Aorta (tissue), 5 donors: ENCODE data around the gene SIRT1. TPM values are rescaled to one million over a fixed set of nuclear protein-coding genes. Genes with fewer than 3 reads are reported as not detected.

Experiments used
- ATAC-seq: fragments of 200-7000 bp; cut with Tn5 transposase; one replicate; pipeline ENCODE4 v1.9.1; 2022; ENCODE audit warnings: moderate library complexity; ENCODE audit not compliant: low FRiP score
- DNase-seq, 2 donors: peaks; one replicate each; pipeline ENCODE4 v3.0.0-alpha.2; 2020
- H3K27ac ChIP-seq, 2 donors: one replicate each; pipeline ENCODE4 v1.5.1; 2013; ENCODE audit warnings: low read length in 2 of 2, mild to moderate bottlenecking in 2 of 2, moderate library complexity in 2 of 2, control low read depth in 1 of 2, inconsistent platforms in 1 of 2, low read depth in 1 of 2
- H3K27me3 ChIP-seq, 2 donors: one replicate each; pipeline ENCODE4 v1.6.1; 2013; ENCODE audit warnings: control low read depth in 1 of 2, low read length in 1 of 2, mild to moderate bottlenecking in 1 of 2, moderate library complexity in 1 of 2; ENCODE audit not compliant: insufficient read depth in 2 of 2, control insufficient read depth in 1 of 2
- H3K36me3 ChIP-seq, 2 donors: one replicate each; pipeline ENCODE4 v1.6.1; 2013; ENCODE audit warnings: control low read depth in 1 of 2, low read length in 1 of 2, mild to moderate bottlenecking in 1 of 2; ENCODE audit not compliant: insufficient read depth in 2 of 2, control insufficient read depth in 1 of 2
- H3K4me1 ChIP-seq, 2 donors: one replicate each; pipeline ENCODE4 v1.6.1; 2013; ENCODE audit warnings: low read length in 2 of 2, control low read depth in 1 of 2, mild to moderate bottlenecking in 1 of 2, moderate library complexity in 1 of 2; ENCODE audit not compliant: insufficient read depth in 2 of 2, control insufficient read depth in 1 of 2
- H3K4me3 ChIP-seq, 2 donors: one replicate each; pipeline ENCODE4 v1.5.1; 2013; ENCODE audit warnings: low read length in 2 of 2, control low read depth in 1 of 2, mild to moderate bottlenecking in 1 of 2
- H3K9me3 ChIP-seq: one replicate; pipeline ENCODE4 v1.6.1; 2013; ENCODE audit warnings: mild to moderate bottlenecking, low read length; ENCODE audit not compliant: control insufficient read depth
- WGBS, 2 donors: extraction: QIAGEN DNeasy Blood & Tissue Kit; methylation state at CpG; one replicate each; pipeline ENCODE4 v1.1.7; 2013; 5-methylcytosine and 5-hydroxymethylcytosine counted together
- intact Hi-C, 2 donors: fragments of 100-400 bp; cut with DNase I; formaldehyde crosslinking; loops; one replicate each; pipeline versions ENCODE4 v1.14.2 to v1.15.0; 2022
- polyA plus RNA-seq, 2 donors: library from polyadenylated mRNA; stranded (reverse); fragments of 200-250 nt; gene quantifications; one replicate each; pipeline ENCODE4 v1.2.3, GENCODE V29; 2013
- total RNA-seq, 2 donors: library from RNA; stranded (reverse); fragmentation: NEBNext Ultra II Directional; extraction: Animal tissue kit (Norgen Biotek cat#: 25700); gene quantifications; one replicate each; pipeline ENCODE4 v1.2.1, GENCODE V29; 2021
- donor health status: healthy with polysubstance abuse.
- donor health status: Bipolar disorder and iron deficiency.
- donor health status: DM: no; HTN: no; CAD: no.
- donor health status: DM: no; HTN: no; CAD: no.
- donor health status: DM: yes; HTN: yes; CAD: no.

The SIRT1 gene
- total and polyA plus RNA-seq, 4 donors, result 13.0 to 24.8 (median 19.1) TPM

DNA sequence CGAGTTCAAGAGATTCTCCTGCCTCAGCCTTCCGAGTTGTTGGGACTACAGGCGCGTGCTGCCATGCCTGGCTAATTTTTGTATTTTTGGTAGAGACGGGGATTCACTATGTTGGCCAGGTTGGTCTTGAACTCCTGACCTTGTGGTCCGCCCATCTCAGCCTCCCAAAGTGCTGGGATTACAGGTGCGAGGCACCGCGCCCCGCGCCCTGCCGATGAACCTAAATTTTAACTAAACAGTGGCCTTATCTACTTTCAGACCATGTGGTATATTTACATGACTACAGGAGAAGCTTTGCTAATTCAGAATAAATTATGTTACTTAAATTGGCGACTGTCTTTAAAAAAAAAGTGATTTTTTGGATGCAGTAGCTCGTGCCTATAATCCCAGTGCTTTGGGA is 9.2 kb downstream of the SIRT1 start:
- Histone ChIP-seq H3K4me3 (no peak overlapping the region), H3K4me1 (no peaks in the 10 kb centered on the region), H3K27ac (no peak overlapping the region), H3K36me3 (peaks cover 0 to 9% of the 10 kb centered on the region in 2 donors), H3K27me3 (no peaks in the 10 kb centered on the region), H3K9me3 (no peaks in the 10 kb centered on the region)
- ATAC-seq, result no peak
- intact Hi-C loops, result no loop called here
- WGBS, 2 donors, result 90 to 92% methylated on average over 14 of the region's 14 CpGs
- DNase-seq, result no peak

DNA sequence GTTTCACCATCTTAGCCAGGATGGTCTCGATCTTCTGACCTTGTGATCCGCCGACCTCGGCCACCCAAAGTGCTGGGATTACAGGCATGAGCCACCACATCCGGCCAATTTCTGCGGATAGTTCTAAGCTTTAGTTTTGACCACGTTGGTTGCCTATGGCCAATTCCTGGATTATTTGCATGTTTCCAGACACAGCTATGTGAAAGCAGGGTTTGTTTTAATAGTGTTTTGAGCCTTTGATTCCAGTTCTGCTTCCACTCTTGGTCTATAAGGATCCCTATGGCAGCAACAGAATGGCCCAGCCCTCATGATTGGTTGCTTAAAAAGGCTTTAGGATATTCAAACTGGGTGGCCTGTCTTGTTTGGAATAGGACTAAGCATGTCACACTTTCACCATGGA is 19.1 kb downstream of the SIRT1 start:
- no peak overlapping the region for H3K4me3 ChIP-seq
- ATAC-seq (no peak), DNase-seq (no peak)
- no peaks in the 10 kb centered on the region for H3K27me3 ChIP-seq
- 92 to 95% methylated on average over 7 of the region's 7 CpGs for WGBS, 2 donors
- no peaks in the 10 kb centered on the region for H3K9me3 ChIP-seq
- peaks cover 0 to 7% of the 10 kb centered on the region in 2 donors for H3K36me3 ChIP-seq
- peaks cover 0 to 2% of the 10 kb centered on the region in 2 donors for H3K4me1 ChIP-seq
- intact Hi-C loops, result no loop called here
- no peak overlapping the region for H3K27ac ChIP-seq

- Histone ChIP-seq H3K27ac (no peak overlapping the region), H3K4me1 (no peaks in the 10 kb centered on the region), H3K27me3 (no peaks in the 10 kb centered on the region), H3K36me3 (peaks cover 2 to 6% of the 10 kb centered on the region in 2 donors), H3K9me3 (no peaks in the 10 kb centered on the region), H3K4me3 (no peak overlapping the region)
- intact Hi-C loops, result no loop called here
- 44 to 51% methylated on average over 2 of the region's 2 CpGs for WGBS, 2 donors
- DNase-seq (no peak), ATAC-seq (no peak)
Observed at GRCh38 chr10:67912331-67912946, 28.0 kb downstream of the SIRT1 start.

DNA sequence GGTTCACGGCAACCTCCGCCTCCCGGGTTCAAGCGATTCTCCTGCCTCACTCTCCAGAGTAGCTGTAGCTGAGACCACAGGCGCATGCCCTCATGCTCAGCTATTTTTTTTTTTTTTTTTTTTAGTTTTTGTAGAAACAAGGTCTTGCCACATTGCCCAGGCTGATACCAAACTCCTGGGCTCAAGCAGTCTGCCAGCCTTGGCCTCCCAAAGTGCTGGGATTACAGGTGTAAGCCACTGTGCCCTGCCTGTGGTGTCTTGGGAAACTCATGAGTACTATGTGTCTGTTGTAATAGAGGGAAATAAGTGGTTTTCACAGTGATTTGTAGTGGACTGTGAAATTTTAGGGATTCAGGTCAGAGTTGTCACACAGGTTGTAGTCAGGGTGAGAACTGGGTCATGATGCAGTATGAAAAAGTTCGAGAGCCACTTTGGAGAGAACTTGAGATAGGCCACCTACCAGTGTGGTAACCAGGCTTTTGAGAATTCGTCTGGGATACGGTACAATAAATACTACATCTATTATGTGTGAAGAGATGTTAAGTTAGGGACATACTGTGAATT is 30.4 kb downstream of the SIRT1 start:
- 93 to 95% methylated on average over 8 of the region's 8 CpGs for WGBS, 2 donors

DNA sequence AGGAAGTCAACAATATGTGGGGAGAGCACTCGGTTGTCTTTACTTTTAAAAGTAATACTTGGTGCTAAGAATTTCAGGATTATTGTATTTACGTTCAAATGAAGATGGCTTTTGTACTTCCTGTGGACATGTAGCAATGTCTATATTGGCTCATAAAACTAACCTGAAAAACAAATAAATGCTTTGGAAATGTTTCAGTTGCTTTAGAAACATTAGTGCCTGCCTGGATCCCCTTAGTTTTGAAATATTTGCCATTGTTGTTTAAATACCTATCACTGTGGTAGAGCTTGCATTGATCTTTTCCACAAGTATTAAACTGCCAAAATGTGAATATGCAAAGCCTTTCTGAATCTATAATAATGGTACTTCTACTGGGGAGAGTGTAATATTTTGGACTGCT is 32.7 kb downstream of the SIRT1 start:
- 80 to 82% methylated on average over 2 of the region's 2 CpGs for WGBS, 2 donors
- no peaks in the 10 kb centered on the region for H3K9me3 ChIP-seq
- ATAC-seq (no peak), DNase-seq (no peak)
- no peak overlapping the region for H3K4me3 ChIP-seq
- no peak overlapping the region for H3K27ac ChIP-seq
- intact Hi-C loops, result no loop called here
- H3K27me3 ChIP-seq, result no peaks in the 10 kb centered on the region
- H3K4me1 ChIP-seq, result no peaks in the 10 kb centered on the region
- peaks cover 0 to 8% of the 10 kb centered on the region in 2 donors for H3K36me3 ChIP-seq

More for the DNA sequence above, 30.4 kb downstream of the SIRT1 start:
- Histone ChIP-seq H3K27ac (no peak overlapping the region), H3K4me3 (no peak overlapping the region), H3K27me3 (no peaks in the 10 kb centered on the region), H3K4me1 (no peaks in the 10 kb centered on the region), H3K36me3 (peaks cover 2 to 8% of the 10 kb centered on the region in 2 donors), H3K9me3 (no peaks in the 10 kb centered on the region)
- intact Hi-C loops, result no loop called here
- ATAC-seq, result no peak
- no peak for DNase-seq

GRCh38 chr10:67917679-67918078 is 33.2 kb downstream of the SIRT1 start:
- ATAC-seq (no peak), DNase-seq (no peak)
- no peaks in the 10 kb centered on the region for H3K9me3 ChIP-seq
- 62 to 64% methylated on average over 1 of the region's 1 CpG for WGBS, 2 donors
- no peaks in the 10 kb centered on the region for H3K4me1 ChIP-seq
- H3K27me3 ChIP-seq, result no peaks in the 10 kb centered on the region
- peaks cover 0 to 3% of the 10 kb centered on the region in 2 donors for H3K36me3 ChIP-seq
- no peak overlapping the region for H3K27ac ChIP-seq
- intact Hi-C loops, result no loop called here
- no peak overlapping the region for H3K4me3 ChIP-seq

DNA sequence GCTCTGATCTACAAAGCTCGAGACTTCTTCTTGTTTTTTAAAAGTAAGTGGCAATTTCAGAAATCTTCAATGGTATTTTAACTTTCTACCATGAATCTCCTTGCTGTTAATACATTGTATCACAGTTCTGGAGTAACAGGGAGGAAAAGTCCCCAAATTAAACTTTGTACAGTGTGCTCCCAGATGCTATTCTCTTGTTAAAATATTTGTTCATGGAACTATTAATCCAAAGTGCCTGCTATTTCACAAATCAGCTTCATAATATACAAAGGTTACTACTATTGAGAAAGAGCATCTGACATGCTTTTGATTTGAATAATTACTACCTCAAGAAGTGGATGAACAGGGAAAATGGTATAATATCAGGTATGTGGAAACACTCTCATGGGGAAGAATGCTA is 36.6 kb downstream of the SIRT1 start:
- intact Hi-C loops, result no loop called here
- H3K36me3 ChIP-seq, result peaks cover 0 to 2% of the 10 kb centered on the region in 2 donors
- no peaks in the 10 kb centered on the region for H3K27me3 ChIP-seq
- H3K27ac ChIP-seq, result no peak overlapping the region
- H3K4me3 ChIP-seq, result no peak overlapping the region
- no peaks in the 10 kb centered on the region for H3K9me3 ChIP-seq
- no peaks in the 10 kb centered on the region for H3K4me1 ChIP-seq
- DNase-seq (no peak), ATAC-seq (no peak)
- WGBS, 2 donors, result 93 to 94% methylated on average over 1 of the region's 1 CpG

- no peaks in the 10 kb centered on the region for H3K9me3 ChIP-seq
- no peak overlapping the region for H3K27ac ChIP-seq
- 87 to 89% methylated on average over 5 of the region's 5 CpGs for WGBS, 2 donors
- H3K36me3 ChIP-seq, result peaks cover 0 to under 1% of the 10 kb centered on the region in 2 donors
- intact Hi-C loops, result no loop called here
- DNase-seq (no peak), ATAC-seq (no peak)
- H3K4me1 ChIP-seq, result no peaks in the 10 kb centered on the region
- H3K4me3 ChIP-seq, result no peak overlapping the region
- H3K27me3 ChIP-seq, result no peaks in the 10 kb centered on the region
Observed at GRCh38 chr10:67923551-67923950, 39.1 kb downstream of the SIRT1 start.

DNA sequence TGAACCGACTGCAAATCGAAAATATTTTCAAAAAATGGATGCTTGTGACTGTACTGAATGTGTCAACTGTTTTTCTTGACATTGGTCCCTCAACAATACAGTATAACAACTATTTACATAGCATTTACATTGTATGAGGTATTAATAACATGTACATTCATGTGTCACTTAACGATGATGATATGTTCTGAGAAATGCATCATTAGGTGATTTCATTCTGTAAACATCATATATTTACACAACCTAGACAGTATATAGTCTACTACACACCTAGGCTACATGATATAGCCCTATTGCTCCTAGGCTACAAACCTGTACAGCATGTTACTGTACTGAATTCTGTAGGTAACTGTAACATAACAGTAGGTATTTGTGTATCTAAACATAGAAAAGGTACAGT is 39.7 kb downstream of the SIRT1 start:
- no peak for ATAC-seq
- H3K27me3 ChIP-seq, result no peaks in the 10 kb centered on the region
- WGBS, 2 donors, result 92 to 93% methylated on average over 3 of the region's 3 CpGs
- DNase-seq, result no peak
- intact Hi-C loops, result no loop called here
- no peaks in the 10 kb centered on the region for H3K9me3 ChIP-seq
- H3K27ac ChIP-seq, result no peak overlapping the region
- no peaks in the 10 kb centered on the region for H3K36me3 ChIP-seq
- no peaks in the 10 kb centered on the region for H3K4me1 ChIP-seq
- H3K4me3 ChIP-seq, result no peak overlapping the region
